SJSA1 (cell line): ENCODE results near the gene DOLK. TPM values are rescaled to one million over a fixed set of nuclear protein-coding genes. Genes with fewer than 3 reads are reported as not detected.

Source experiments
- total RNA-seq: library from RNA; depleted of rRNA; stranded (reverse); fragments of >200 nt; shearing (Covaris generic); gene quantifications from 2 replicates; pipeline ENCODE4 v1.2.3, GENCODE V29; 2014; rRNA removed

Gene DOLK
- total RNA-seq, 1 experiment from 2014 or later, result 26.6 TPM

Other genes with a start within 250 kb of the DOLK start
- 9.5 and 13.6 TPM in 2 replicates for gene PKN3, start 245.1 kb downstream of the DOLK start, total RNA-seq
- gene ZDHHC12, start 223.5 kb downstream of the DOLK start, total RNA-seq, result 47.1 and 62.1 TPM in 2 replicates
- gene ZER1, start 175.7 kb downstream of the DOLK start, total RNA-seq, result 10.5 and 13.2 TPM in 2 replicates
- 5.9 and 20.6 TPM in 2 replicates for gene TBC1D13, start 160.3 kb downstream of the DOLK start, total RNA-seq
- 27.5 and 41.8 TPM in 2 replicates for gene ENDOG, start 129.1 kb downstream of the DOLK start, total RNA-seq
- gene SPOUT1, start 117.8 kb downstream of the DOLK start, total RNA-seq, result 13.5 and 15.3 TPM in 2 replicates
- gene KYAT1, start 65.7 kb downstream of the DOLK start, total RNA-seq, result 7.9 and 18.3 TPM in 2 replicates
- 88.7 and 99.4 TPM in 2 replicates for gene LRRC8A, start 65.5 kb downstream of the DOLK start, total RNA-seq
- gene PHYHD1, start 26.6 kb downstream of the DOLK start, total RNA-seq, result not detected in 2 replicates
- gene NUP188, start 96 bp upstream of the DOLK start, total RNA-seq, result 32.3 and 76.3 TPM in 2 replicates
- gene SH3GLB2, start 80.7 kb upstream of the DOLK start, total RNA-seq, result 25.6 and 39.9 TPM in 2 replicates
- gene MIGA2, start 89.0 kb upstream of the DOLK start, total RNA-seq, result 17.6 and 24.9 TPM in 2 replicates
- 24.4 and 31.5 TPM in 2 replicates for gene DOLPP1, start 133.5 kb upstream of the DOLK start, total RNA-seq
- gene CRAT, start 163.2 kb upstream of the DOLK start, total RNA-seq, result 8.9 and 20.3 TPM in 2 replicates
- 80.7 and 93.3 TPM in 2 replicates for gene PTPA, start 163.8 kb upstream of the DOLK start, total RNA-seq
- gene IER5L, start 230.7 kb upstream of the DOLK start, total RNA-seq, result 6.7 and 8.8 TPM in 2 replicates